HG02798 (cell line): ENCODE results near the gene SLC7A8.
"Not testable (repeated sequence)": the region's sequence is repeated elsewhere in the genome, so short reads cannot be mapped to it uniquely, and the experiment has no call there.

Source experiments
- ATAC-seq: cut with Tn5 transposase; IDR thresholded peaks from one replicate; pipeline ENCODE4 v1.9.1; 2021; ENCODE audit warnings: mild to moderate bottlenecking; ENCODE audit not compliant: unreplicated experiment, poor library complexity

SLC7A8 gene

GRCh38 chr14:23118506-23119362 lies 64.7 kb downstream of the SLC7A8 start, which contains the start of gene CEBPE:
TSS of gene CEBPE (minus strand) at chr14:23119255. CDS start at chr14:23119091, 164 bp downstream.
- ATAC-seq = no peak

- ATAC-seq = no peak
These were observed 66.0 kb downstream of the SLC7A8 start for GRCh38 chr14:23117371-23118020.

GRCh38 chr14:23115918-23116317 lies 67.5 kb downstream of the SLC7A8 start:
- no peak for ATAC-seq

GRCh38 chr14:23115039-23115731 lies 68.3 kb downstream of the SLC7A8 start:
- no peak for ATAC-seq

GRCh38 chr14:23114669-23115038 lies 68.8 kb downstream of the SLC7A8 start:
- no peak for ATAC-seq

- no peak for ATAC-seq
These were observed 69.4 kb downstream of the SLC7A8 start for GRCh38 chr14:23114120-23114458.

- no peak for ATAC-seq
These were observed 69.9 kb downstream of the SLC7A8 start for GRCh38 chr14:23113431-23114119.

GRCh38 chr14:23112359-23113178 lies 70.9 kb downstream of the SLC7A8 start:
- ATAC-seq = no peak

GRCh38 chr14:23110579-23111365 lies 72.7 kb downstream of the SLC7A8 start:
- ATAC-seq = no peak

- ATAC-seq = no peak
These were observed 73.7 kb downstream of the SLC7A8 start for GRCh38 chr14:23109769-23110168.

GRCh38 chr14:23108169-23108568 lies 75.3 kb downstream of the SLC7A8 start:
- ATAC-seq = not testable (repeated sequence)

- not testable (repeated sequence) for ATAC-seq
These were observed 75.8 kb downstream of the SLC7A8 start for GRCh38 chr14:23107620-23108019.

- ATAC-seq = no peak
These were observed 76.8 kb downstream of the SLC7A8 start for GRCh38 chr14:23106747-23107045.

GRCh38 chr14:23105348-23105824 lies 78.1 kb downstream of the SLC7A8 start:
- ATAC-seq = no peak

GRCh38 chr14:23104591-23105347 lies 78.7 kb downstream of the SLC7A8 start, which contains the start of gene CIROP:
TSS of gene CIROP (minus strand) at chr14:23104989. CDS start at chr14:23104920, 69 bp downstream.
- ATAC-seq = no peak

GRCh38 chr14:23104070-23104590 lies 79.3 kb downstream of the SLC7A8 start:
- no peak for ATAC-seq

GRCh38 chr14:23103581-23103980 lies 79.9 kb downstream of the SLC7A8 start:
- no peak for ATAC-seq

- no peak for ATAC-seq
These were observed 80.7 kb downstream of the SLC7A8 start for GRCh38 chr14:23102801-23103200.
